ENCODE measurements around the gene SMIM14.

The SMIM14 gene

GRCh38 chr4:39502019-39502663 is 136.5 kb downstream of the SMIM14 start:
- DNase-seq (ENCODE audit: low read depth in 2 of 2): no peak

GRCh38 chr4:39498727-39499020 is 140.0 kb downstream of the SMIM14 start:
- no peak for DNase-seq (ENCODE audit: low read depth in 2 of 2)

- no peak for DNase-seq (ENCODE audit: low read depth in 2 of 2)
Observed at GRCh38 chr4:39497909-39498726, 140.5 kb downstream of the SMIM14 start.
